HG03139 (cell line): ENCODE data around the gene CA10.

ENCODE experiments used
- ATAC-seq: cut with Tn5 transposase; IDR thresholded peaks from one replicate; pipeline ENCODE4 v1.9.1; 2021; ENCODE audit not compliant: unreplicated experiment

CA10 gene

DNA sequence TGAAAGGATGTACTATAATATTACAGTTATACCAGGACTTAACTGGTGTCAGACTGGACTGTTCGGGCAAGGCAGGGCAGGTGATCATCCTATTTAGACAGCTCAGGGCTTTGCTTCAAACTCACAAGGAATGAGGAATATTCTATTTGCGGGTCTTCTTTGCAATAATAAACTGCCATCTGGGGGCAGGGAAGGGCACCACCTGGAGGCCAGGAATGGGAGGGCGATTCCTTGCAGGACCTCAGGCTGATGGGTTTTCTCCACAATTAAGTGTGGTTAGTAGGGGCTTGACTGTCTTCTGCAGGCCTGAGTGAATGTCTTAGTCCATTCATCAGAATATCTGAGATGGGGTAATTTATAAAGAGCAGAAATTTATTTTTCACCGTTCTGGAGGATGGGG lies 424.1 kb downstream of the CA10 start:
- no peak for ATAC-seq

- ATAC-seq = no peak
Measured at GRCh38 chr17:51733166-51733565, 425.3 kb downstream of the CA10 start.

- ATAC-seq = no peak
Measured at GRCh38 chr17:51731941-51732722, 426.4 kb downstream of the CA10 start.

DNA sequence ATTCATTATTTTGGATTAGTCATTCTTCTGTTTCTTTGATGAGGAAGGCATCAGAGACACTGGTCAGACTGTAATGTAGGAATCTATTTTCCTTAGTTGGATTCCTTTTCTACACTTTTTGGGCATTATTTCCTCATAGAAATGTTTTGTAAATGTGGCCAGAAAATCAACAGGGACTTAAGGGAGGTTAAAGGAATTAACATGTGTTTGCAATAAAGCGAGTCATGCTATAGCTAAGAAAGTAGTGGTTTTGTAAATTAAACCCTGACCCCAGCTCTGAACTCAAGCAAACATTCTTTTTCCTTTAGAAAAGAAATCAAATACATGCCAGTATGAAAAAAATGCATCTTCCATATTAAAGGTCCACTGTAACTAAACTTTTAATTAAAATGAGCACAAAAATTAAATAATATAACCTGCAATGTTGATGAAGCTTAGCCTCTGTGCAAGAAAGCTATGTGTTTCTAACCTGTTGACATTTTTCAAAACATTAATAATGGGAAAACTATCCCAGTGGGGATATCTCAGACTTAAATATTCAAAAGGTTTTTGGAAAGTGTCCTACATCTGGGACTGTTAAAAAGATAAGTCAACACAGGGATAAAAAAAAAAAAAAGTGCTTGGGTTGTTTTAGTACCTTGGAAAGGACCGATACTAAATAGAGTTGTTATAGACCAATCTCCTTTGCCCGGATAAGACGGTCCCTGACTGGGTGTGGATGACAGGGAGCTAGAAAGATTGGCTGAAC lies 428.0 kb downstream of the CA10 start:
- no peak for ATAC-seq

GRCh38 chr17:51725185-51725584 lies 433.3 kb downstream of the CA10 start:
- ATAC-seq = no peak

DNA sequence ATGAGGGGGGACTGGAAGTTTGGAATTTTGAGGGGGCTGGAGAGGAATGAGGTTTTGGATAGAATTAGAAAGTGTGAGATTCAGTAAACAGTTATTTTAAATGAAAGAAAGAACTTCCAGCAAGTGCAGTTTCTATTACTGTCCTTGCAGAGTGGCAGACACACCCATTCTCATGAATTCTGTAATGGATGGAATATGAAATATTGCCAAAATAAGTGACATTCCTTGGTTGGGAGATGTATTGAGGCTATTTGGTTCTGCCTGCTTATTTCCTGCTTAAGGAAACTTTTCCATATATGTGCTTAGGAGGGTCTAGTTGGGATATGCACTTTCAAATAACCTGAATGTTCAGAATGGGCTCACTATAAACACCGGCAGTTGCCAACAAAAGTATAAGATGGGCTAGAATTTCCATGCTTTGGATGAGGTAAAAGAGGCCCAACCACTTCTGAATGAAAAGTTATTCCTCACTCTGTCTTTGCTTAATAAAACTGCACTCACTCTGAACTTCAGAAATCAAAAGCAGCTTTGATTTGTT lies 434.4 kb downstream of the CA10 start:
- no peak for ATAC-seq

DNA sequence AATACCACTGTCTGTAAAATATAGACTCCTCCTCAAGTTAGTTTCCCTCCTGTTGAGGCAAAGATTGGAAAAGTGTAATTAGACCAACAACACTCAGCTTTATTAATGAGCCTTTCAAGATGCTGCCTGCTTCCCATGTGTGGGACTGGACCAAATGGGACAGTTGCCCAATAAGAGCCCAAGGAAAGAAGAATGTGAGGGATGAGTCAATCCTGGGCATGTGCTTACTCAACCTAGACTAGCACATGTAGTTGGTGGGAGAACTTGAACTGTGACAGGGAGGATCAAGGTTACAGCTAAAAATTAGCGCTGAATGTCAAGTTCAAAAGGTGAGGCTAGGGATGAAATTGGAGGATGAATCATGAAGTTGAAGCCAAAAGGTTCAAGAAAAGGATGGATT lies 435.5 kb downstream of the CA10 start:
- ATAC-seq = no peak

DNA sequence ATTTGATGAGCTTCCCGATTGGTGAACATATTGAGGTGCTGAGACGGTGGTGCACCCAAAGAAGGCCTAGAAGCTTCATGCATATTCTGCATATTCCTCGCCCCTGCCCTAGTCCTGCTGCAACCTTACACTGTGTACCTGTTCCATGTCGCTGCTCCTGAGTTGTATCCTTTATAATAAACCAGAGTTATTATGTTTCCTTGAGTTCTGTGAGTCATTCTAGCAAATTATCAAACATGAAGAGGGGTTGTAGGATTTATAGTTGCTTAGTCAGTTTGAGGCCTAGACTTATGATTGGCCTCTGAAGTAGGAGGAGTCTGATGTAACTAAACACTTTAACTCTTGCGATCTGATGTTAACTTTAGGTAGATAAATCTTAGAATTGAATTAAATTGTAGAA lies 436.8 kb downstream of the CA10 start:
- no peak for ATAC-seq

GRCh38 chr17:51720439-51720838 lies 438.1 kb downstream of the CA10 start:
- ATAC-seq = no peak

- ATAC-seq = no peak
Measured at GRCh38 chr17:51718983-51719382, 439.5 kb downstream of the CA10 start.

DNA sequence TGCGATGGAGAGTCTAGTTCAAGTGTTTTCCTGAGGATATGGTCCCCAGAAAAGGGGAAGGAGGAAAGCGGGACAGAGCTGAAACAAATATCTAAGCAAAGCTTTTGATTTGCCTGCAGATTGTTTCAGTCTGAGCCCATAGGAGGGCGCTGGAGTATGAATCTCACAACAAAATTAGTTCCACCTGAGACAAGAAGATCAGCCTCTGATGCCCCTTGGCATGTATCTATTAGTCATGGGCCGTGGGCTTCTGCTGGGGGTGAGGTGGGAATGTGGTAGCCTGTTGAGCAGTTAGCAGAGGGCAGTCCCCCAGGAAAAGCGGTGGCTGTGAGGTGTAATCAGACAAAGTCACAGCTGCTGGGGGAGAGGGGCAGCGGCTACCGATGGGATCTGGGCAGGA lies 446.9 kb downstream of the CA10 start:
- ATAC-seq = no peak

- ATAC-seq = no peak
Measured at GRCh38 chr17:51710634-51710979, 447.9 kb downstream of the CA10 start.

GRCh38 chr17:51709694-51710633 lies 448.6 kb downstream of the CA10 start:
- ATAC-seq = no peak

DNA sequence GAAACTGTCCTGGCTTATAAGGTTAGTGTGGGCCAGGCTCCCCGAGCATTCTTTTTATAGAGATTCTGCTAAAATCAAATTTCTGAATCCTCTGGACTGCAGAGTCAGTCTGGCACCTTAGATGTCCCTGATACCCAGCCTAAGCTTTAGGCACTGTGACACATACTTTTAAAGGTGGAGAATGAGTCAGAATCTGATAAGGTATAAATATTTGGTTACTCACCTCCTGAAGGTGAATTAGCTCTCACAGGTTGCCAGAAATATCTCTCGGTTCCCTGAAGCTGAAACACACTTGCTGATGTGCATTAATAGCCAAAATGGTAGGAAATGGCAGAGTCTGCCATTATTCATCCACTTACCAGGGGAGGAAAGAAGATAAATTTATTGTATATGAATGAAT lies 451.3 kb downstream of the CA10 start:
- no peak for ATAC-seq

GRCh38 chr17:51706093-51706492 lies 452.4 kb downstream of the CA10 start:
- ATAC-seq = no peak

- no peak for ATAC-seq
Measured at GRCh38 chr17:51703361-51704341, 454.9 kb downstream of the CA10 start.

- ATAC-seq = no peak
Measured at GRCh38 chr17:51702963-51703360, 455.6 kb downstream of the CA10 start.

GRCh38 chr17:51701501-51701900 lies 457.0 kb downstream of the CA10 start:
- no peak for ATAC-seq

DNA sequence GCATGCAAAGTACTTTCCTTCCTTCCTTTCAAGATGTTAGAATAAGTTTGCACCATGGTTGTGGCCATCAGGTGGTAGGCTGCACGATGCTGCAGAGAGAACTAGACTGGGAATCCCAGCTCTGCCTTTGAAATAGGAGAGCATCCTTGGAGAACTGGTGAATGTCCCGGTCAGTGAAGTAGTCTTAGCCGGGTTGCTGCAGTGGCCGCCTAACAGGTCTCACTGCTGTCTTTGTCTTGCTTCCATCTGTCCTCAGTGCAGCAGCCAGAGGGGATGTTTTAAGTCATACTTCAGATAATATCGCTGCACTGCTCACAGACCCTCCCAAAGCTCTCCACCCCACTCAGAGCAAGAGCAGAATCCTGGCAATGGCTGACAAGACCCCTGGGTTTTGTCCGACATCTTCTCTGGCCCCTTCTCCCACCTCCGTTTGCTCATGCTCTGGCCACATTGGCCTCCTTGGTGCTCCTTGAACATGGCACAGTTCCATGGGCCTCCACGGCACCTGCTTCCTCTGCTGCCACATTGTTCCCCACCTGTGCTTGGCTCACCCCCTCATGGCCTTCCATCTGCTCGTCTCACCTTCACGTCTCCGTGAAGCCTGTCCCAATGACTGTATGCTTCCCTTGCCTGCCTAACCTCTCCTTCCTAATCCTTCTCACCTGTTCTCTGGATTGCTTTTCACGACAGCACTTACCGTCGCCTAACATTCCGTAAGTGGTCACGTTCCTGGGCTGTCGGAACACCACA lies 458.3 kb downstream of the CA10 start:
- ATAC-seq = no peak
